Uterus (tissue), 4 donors: ENCODE data around the gene KCNA1. TPM values are rescaled to one million over a fixed set of nuclear protein-coding genes. Genes with fewer than 3 reads are reported as not detected.

ENCODE experiments used
- DNase-seq, 2 donors: peaks; one replicate each; pipeline ENCODE4 v3.0.0-alpha.2; 2019 to 2020
- H3K27ac ChIP-seq, 2 donors: fragments of 200-600 bp; sonication (generic); 1 replicate in 1 of 2; 2 replicates in 1 of 2; pipeline ENCODE4 v1.5.1; 2016 to 2018
- H3K27me3 ChIP-seq, 2 donors: fragments of 200-600 bp; sonication (generic); one replicate each; pipeline ENCODE4 v1.5.1; 2018 to 2019; ENCODE audit warnings: control low read depth in 1 of 2
- H3K36me3 ChIP-seq, 2 donors: fragments of 200-600 bp; sonication (generic); one replicate each; pipeline ENCODE4 v1.5.1; 2019; ENCODE audit warnings: control low read depth in 1 of 2
- H3K4me1 ChIP-seq, 2 donors: fragments of 200-600 bp; sonication (generic); one replicate each; pipeline ENCODE4 v1.5.1; 2018 to 2019; ENCODE audit warnings: control low read depth in 1 of 2
- H3K4me3 ChIP-seq, 2 donors: fragments of 200-600 bp; sonication (generic); 1 replicate in 1 of 2; 2 replicates in 1 of 2; pipeline ENCODE4 v1.5.1; 2018 to 2019; ENCODE audit warnings: mild to moderate bottlenecking in 1 of 2
- H3K9me3 ChIP-seq, 2 donors: fragments of 200-600 bp; sonication (generic); one replicate each; pipeline ENCODE4 v1.5.1; 2019; ENCODE audit warnings: control low read depth in 1 of 2
- CTCF ChIP-seq, 4 experiments: fragments of 200-600 bp in 2 of 4; fragments of 450-650 bp in 2 of 4; sonication (generic) in 2 of 4; IDR thresholded peaks; one replicate each; pipeline ENCODE4 v1.5.1; 2016 to 2019; ENCODE audit warnings: antibody characterized with exemption in 4 of 4, mild to moderate bottlenecking in 2 of 4, moderate library complexity in 1 of 4
- POLR2A ChIP-seq, 2 donors: fragments of 450-650 bp; IDR thresholded peaks; one replicate each; pipeline ENCODE4 v1.6.1; 2016; ENCODE audit warnings: antibody characterized with exemption in 2 of 2, mild to moderate bottlenecking in 1 of 2, moderate library complexity in 1 of 2
- intact Hi-C: fragments of 100-400 bp; cut with DNase I; formaldehyde crosslinking; loops from one replicate; pipeline ENCODE4 v1.15.1; 2023; ENCODE audit warnings: low total_unique reads
- total RNA-seq, 4 donors: library from RNA; depleted of rRNA in 3 of 4; stranded (reverse); fragments of >200 nt in 3 of 4; gene quantifications; one replicate each; pipeline versions ENCODE4 v1.1.0 to v1.2.4, GENCODE V29; 2014 to 2023
- donor health status: DM: yes; HTN: yes; CAD: no.

KCNA1 gene
- total RNA-seq, 4 donors from 2014 or later: under 0.01 to 2.4 (median 0.61) TPM; not detected in 1

- Histone ChIP-seq H3K4me1 (no peaks in the 10 kb centered on the region), H3K27ac (no peak overlapping the region), H3K9me3 (no peaks in the 10 kb centered on the region), H3K4me3 (no peak overlapping the region), H3K36me3 (no peaks in the 10 kb centered on the region), H3K27me3 (no peaks in the 10 kb centered on the region)
- no peak for DNase-seq
- TF ChIP-seq POLR2A (IDR thresholded peaks at IDR 0.05) (no peak), CTCF (IDR thresholded peaks at IDR 0.05) (no peak)
- intact Hi-C loops: no loop called here
Measured at GRCh38 chr12:4918950-4919660, 9.4 kb downstream of the KCNA1 start.

DNA sequence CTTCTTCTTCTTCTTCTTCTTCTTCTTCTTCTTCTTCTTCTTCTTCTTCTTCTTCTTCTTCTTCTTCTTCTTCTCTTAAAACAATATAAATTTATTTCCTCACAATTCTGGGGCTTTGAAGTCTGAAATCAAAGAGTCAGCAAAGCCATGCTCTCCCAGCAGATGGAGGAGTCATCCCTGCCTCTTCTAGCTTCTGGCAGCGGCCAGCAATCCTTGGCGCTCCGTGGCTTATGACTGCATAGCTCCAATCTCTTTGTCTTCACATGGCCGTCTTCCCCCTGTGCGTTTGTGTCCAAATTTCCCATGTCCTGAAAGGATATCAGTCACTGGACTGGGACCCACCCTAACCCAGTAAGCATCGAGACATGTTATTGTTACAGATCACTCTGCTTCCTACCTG lies 22.9 kb downstream of the KCNA1 start:
- DNase-seq: no peak
- H3K27ac ChIP-seq: no peak overlapping the region
- no peaks in the 10 kb centered on the region for H3K27me3 ChIP-seq
- no peaks in the 10 kb centered on the region for H3K9me3 ChIP-seq
- TF ChIP-seq CTCF (IDR thresholded peaks at IDR 0.05) (no peak), POLR2A (IDR thresholded peaks at IDR 0.05) (no peak)
- intact Hi-C loops: no loop called here
- no peaks in the 10 kb centered on the region for H3K36me3 ChIP-seq
- no peak overlapping the region for H3K4me3 ChIP-seq
- no peaks in the 10 kb centered on the region for H3K4me1 ChIP-seq

DNA sequence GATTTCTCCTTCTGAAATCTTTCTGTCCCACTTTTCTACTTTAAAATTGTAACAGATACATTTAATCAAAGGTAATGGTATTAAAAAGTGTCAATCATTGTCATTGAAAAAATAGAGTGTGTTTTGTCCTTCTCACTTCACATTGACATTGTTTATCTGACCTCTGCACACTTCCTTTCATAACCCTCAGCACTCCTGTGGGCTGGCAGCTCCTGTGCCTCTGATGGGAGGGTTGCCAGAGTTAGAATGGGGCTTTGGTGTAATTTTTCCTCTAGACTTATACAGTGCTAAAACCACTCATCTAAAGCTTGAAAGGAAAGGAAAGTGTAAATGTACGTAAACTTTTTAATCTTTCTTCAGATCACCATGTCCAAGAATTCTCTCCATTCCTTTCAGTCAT lies 23.7 kb downstream of the KCNA1 start:
- H3K27ac ChIP-seq: no peak overlapping the region
- TF ChIP-seq CTCF (IDR thresholded peaks at IDR 0.05): no peak
- no peak for TF ChIP-seq POLR2A (IDR thresholded peaks at IDR 0.05)

DNA sequence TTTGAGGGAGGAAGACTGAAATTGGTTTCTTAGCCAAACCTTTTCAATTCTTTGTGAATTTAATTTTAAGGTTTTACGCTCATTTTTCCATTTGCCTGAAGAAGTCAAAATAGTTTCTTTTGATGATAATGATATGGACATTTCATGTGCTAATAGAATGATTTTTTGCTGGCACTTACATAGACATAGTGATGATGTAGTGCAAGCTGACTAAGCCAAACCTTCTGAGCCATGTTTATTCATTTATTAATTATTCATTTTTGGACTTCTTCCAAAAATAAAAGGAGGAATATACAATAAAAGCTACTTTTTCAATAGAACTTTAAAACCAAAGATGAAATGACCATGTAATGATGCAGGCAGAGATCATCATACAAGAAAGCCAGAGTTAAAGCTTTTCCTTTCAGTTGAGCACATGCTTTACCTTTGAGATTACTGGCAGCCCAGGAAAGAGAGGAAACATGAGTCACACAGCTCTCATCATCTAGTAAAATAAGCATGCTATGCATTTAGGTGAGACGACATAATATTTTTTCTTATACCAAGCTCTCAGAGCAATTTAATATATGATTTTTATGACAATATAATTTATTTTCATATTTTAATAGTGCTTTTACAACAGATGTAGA lies 24.8 kb downstream of the KCNA1 start:
- Histone ChIP-seq H3K4me3 (no peak overlapping the region), H3K36me3 (no peaks in the 10 kb centered on the region), H3K9me3 (no peaks in the 10 kb centered on the region), H3K4me1 (no peaks in the 10 kb centered on the region), H3K27ac (no peak overlapping the region), H3K27me3 (no peaks in the 10 kb centered on the region)
- intact Hi-C loops: no loop called here
- no peak for TF ChIP-seq CTCF (IDR thresholded peaks at IDR 0.05)
- TF ChIP-seq POLR2A (IDR thresholded peaks at IDR 0.05): no peak
- no peak for DNase-seq

More for the DNA sequence above, 23.7 kb downstream of the KCNA1 start:
- Histone ChIP-seq H3K4me3 (no peak overlapping the region), H3K27me3 (no peaks in the 10 kb centered on the region), H3K9me3 (no peaks in the 10 kb centered on the region), H3K36me3 (no peaks in the 10 kb centered on the region), H3K4me1 (no peaks in the 10 kb centered on the region)
- DNase-seq: no peak
- intact Hi-C loops: no loop called here

DNA sequence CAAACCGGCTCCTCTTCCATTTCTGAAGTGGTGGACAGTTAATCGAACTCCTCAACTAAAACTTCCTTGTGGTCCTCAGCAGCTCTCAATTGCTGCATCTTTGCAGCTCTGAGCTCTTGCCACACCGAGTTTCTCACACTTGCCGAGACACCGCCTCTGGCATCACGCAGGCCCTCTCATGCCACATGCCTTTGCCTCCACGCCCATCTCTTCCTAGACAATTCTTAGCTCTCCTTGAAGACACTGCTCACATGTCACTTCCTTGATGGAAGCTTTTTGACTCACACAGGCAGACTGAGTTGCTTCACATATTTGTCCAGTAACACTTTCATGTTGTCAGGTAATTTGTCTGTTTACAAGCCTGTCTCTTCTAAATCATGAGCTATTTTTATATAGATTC lies 29.2 kb downstream of the KCNA1 start:
- DNase-seq: no peak
- intact Hi-C loops: no loop called here
- H3K27ac ChIP-seq: no peak overlapping the region

More for the DNA sequence above, 29.2 kb downstream of the KCNA1 start:
- TF ChIP-seq POLR2A (IDR thresholded peaks at IDR 0.05): no peak
- no peak for TF ChIP-seq CTCF (IDR thresholded peaks at IDR 0.05)
- H3K4me3 ChIP-seq: no peak overlapping the region
- no peaks in the 10 kb centered on the region for H3K27me3 ChIP-seq
- no peaks in the 10 kb centered on the region for H3K4me1 ChIP-seq
- H3K36me3 ChIP-seq: no peaks in the 10 kb centered on the region
- H3K9me3 ChIP-seq: no peaks in the 10 kb centered on the region
